Fibroblast of lung (primary cell): Measurements from ENCODE around the gene TBC1D22B.

ENCODE experiments used
- CTCF ChIP-seq, 2 donors: IDR thresholded peaks in 1 of 2; conservative IDR thresholded peaks in 1 of 2; 1 replicate in 1 of 2; 2 replicates in 1 of 2; pipeline ENCODE4 v1.5.1; 2011 to 2012; ENCODE audit warnings: low read length in 2 of 2, control low read depth in 1 of 2, inconsistent platforms in 1 of 2, low read depth in 1 of 2, mild to moderate bottlenecking in 1 of 2
- EZH2 ChIP-seq: IDR thresholded peaks from 2 replicates; pipeline ENCODE4 v1.5.1; 2012; ENCODE audit warnings: low read length, control low read depth, mild to moderate bottlenecking; ENCODE audit errors: missing control alignments

DNA sequence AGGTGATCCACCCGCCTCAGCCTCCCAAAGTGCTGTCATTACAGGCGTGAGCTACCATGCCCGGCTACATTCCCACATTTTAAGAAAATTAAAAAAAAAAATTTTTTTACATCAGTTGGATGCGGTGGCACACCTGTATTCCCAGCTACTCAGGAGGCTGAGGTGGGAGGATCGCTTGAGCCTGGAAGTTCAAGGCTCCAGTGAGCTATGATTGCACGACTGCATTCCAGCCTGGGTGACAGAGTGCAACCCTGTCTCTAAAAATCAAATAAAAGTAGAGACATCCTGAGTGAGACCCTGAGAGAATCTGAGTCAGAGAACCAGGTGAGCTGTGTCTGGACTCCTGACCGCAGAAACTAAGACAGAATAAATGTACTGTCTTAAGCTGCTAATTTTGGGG is 48.8 kb upstream of the TBC1D22B start:
- TF ChIP-seq CTCF (conservative IDR thresholded peaks at IDR 0.05 in 1 of 2, IDR thresholded peaks at IDR 0.05 in 1 of 2; ENCODE audit: low read depth in 1 of 2, low read length in 2 of 2) (no peak), EZH2 (no peak)
